GM13977 (cell line): ENCODE data around the gene LNP1.

ENCODE experiments used
- DNase-seq: peaks from one replicate; pipeline ENCODE4 v3.0.0; 2012; ENCODE audit warnings: low spot score
- CTCF ChIP-seq: IDR thresholded peaks from 2 replicates; pipeline ENCODE4 v1.5.1; 2012; ENCODE audit warnings: mild to moderate bottlenecking, control low read depth; ENCODE audit not compliant: insufficient read depth; ENCODE audit errors: extremely low read depth, missing control alignments
- in situ Hi-C: fragments of 300-500 bp; cut with MboI; formaldehyde crosslinking; loops from one replicate; pipeline ENCODE4 v1.12.0; 2022; ENCODE audit warnings: low sequenced_read_pairs, low pct_unique_long_range_greater_than_20kb, mixed read lengths, inconsistent platforms; ENCODE audit not compliant: unreplicated experiment

Gene LNP1

GRCh38 chr3:100360757-100361496, 40.4 kb upstream of the LNP1 start:
- TF ChIP-seq CTCF, result no peak
- in situ Hi-C loops, result no loop called here
- DNase-seq, result no peak

- no peak for TF ChIP-seq CTCF
- no peak for DNase-seq
- in situ Hi-C loops, result no loop called here
Measured at GRCh38 chr3:100361897-100362296, 39.4 kb upstream of the LNP1 start.

GRCh38 chr3:100364421-100364820, 36.9 kb upstream of the LNP1 start:
- DNase-seq, result no peak
- in situ Hi-C loops, result no loop called here
- TF ChIP-seq CTCF, result no peak

GRCh38 chr3:100366424-100366823, 34.9 kb upstream of the LNP1 start:
- in situ Hi-C loops, result no loop called here
- TF ChIP-seq CTCF, result no peak

GRCh38 chr3:100368441-100368840, 32.9 kb upstream of the LNP1 start:
- in situ Hi-C loops, result no loop called here
- no peak for DNase-seq
- no peak for TF ChIP-seq CTCF

More at GRCh38 chr3:100366424-100366823, 34.9 kb upstream of the LNP1 start:
- DNase-seq, result no peak

- no peak for DNase-seq
- no peak for TF ChIP-seq CTCF
- in situ Hi-C loops, result no loop called here
Measured at GRCh38 chr3:100370756-100371155, 30.6 kb upstream of the LNP1 start.
